Mammary epithelial cell (primary cell): ENCODE measurements around the gene TSHR.

Experiments used
- EZH2 ChIP-seq: IDR thresholded peaks from 2 replicates; pipeline ENCODE4 v1.6.1; 2012; ENCODE audit warnings: low read length, inconsistent platforms, borderline replicate concordance
- TF ChIP-seq, protein P1 (sequence below), 2 donors: IDR thresholded peaks in 1 of 2; conservative IDR thresholded peaks in 1 of 2; 2 replicates each; pipeline ENCODE4 v1.5.1; 2011 to 2012; ENCODE audit warnings: inconsistent platforms in 2 of 2, low read length in 2 of 2, mild to moderate bottlenecking in 2 of 2, control low read depth in 1 of 2, low read depth in 1 of 2; ENCODE audit not compliant: insufficient read depth in 1 of 2; ENCODE audit errors: extremely low read depth in 1 of 2

GRCh38 chr14:80981673-80982072 is 26.3 kb downstream of the TSHR start:
- TF ChIP-seq, protein P1, sequence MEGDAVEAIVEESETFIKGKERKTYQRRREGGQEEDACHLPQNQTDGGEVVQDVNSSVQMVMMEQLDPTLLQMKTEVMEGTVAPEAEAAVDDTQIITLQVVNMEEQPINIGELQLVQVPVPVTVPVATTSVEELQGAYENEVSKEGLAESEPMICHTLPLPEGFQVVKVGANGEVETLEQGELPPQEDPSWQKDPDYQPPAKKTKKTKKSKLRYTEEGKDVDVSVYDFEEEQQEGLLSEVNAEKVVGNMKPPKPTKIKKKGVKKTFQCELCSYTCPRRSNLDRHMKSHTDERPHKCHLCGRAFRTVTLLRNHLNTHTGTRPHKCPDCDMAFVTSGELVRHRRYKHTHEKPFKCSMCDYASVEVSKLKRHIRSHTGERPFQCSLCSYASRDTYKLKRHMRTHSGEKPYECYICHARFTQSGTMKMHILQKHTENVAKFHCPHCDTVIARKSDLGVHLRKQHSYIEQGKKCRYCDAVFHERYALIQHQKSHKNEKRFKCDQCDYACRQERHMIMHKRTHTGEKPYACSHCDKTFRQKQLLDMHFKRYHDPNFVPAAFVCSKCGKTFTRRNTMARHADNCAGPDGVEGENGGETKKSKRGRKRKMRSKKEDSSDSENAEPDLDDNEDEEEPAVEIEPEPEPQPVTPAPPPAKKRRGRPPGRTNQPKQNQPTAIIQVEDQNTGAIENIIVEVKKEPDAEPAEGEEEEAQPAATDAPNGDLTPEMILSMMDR (conservative IDR thresholded peaks at IDR 0.05 in 1 of 2, IDR thresholded peaks at IDR 0.05 in 1 of 2; ENCODE audit: extremely low read depth in 1 of 2, insufficient read depth in 1 of 2, low read depth in 1 of 2, low read length in 2 of 2), result no peak
- no peak for TF ChIP-seq EZH2
